ENCODE results near the gene LINC01488.

LINC01488 gene

DNA sequence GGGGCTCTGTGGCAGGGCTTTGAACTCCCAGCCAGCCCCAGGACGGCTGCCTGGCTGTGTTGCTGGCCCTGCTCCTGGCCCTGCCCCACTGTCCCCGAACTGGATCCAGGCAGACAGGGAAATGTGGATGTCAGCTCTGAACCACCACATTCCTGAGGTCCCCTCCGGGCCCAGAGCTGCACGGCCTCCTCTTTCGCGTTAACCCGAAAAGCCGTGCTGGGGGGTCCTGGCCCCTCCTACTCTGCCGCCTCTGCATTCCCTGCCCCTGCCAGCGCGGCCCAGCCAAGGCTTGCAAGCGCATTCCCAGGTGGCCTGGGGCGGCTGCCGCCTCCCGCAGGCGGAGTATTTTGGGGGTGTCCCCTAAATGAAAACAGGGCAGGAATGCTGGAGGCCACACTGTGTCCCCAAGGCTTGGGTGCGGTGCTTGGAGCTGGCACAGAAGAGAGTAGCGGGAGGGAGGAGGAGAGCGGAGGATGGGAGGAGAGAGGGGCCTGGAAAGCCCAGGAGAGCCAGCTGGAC lies 5.4 kb downstream of the LINC01488 start (continued):
- TF ChIP-seq ZFP3 (CRISPR knock-in tag; IDR thresholded peaks at IDR 0.05): no peak
- TF ChIP-seq TCF4 (CRISPR knock-in tag; IDR thresholded peaks at IDR 0.05; ENCODE audit: borderline replicate concordance): no peak
- TF ChIP-seq ZNF8 (CRISPR knock-in tag; IDR thresholded peaks at IDR 0.05): no peak

- ATAC-seq: no peak
- no peak for TF ChIP-seq TOX (CRISPR knock-in tag; IDR thresholded peaks at IDR 0.05; ENCODE audit: borderline replicate concordance)
- TF ChIP-seq, protein P1, sequence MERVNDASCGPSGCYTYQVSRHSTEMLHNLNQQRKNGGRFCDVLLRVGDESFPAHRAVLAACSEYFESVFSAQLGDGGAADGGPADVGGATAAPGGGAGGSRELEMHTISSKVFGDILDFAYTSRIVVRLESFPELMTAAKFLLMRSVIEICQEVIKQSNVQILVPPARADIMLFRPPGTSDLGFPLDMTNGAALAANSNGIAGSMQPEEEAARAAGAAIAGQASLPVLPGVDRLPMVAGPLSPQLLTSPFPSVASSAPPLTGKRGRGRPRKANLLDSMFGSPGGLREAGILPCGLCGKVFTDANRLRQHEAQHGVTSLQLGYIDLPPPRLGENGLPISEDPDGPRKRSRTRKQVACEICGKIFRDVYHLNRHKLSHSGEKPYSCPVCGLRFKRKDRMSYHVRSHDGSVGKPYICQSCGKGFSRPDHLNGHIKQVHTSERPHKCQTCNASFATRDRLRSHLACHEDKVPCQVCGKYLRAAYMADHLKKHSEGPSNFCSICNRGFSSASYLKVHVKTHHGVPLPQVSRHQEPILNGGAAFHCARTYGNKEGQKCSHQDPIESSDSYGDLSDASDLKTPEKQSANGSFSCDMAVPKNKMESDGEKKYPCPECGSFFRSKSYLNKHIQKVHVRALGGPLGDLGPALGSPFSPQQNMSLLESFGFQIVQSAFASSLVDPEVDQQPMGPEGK (CRISPR knock-in tag; IDR thresholded peaks at IDR 0.05; ENCODE audit: borderline replicate concordance): no peak
- no peak for TF ChIP-seq ZFP3 (CRISPR knock-in tag; IDR thresholded peaks at IDR 0.05)
- no peak for TF ChIP-seq ISL1 (CRISPR knock-in tag; IDR thresholded peaks at IDR 0.05)
- no peak for TF ChIP-seq ARNTL (CRISPR knock-in tag; IDR thresholded peaks at IDR 0.05; ENCODE audit: borderline replicate concordance, low read depth)
- no peak for TF ChIP-seq RARB (CRISPR knock-in tag; IDR thresholded peaks at IDR 0.05)
Observed at GRCh38 chr11:69487391-69487790, 5.9 kb downstream of the LINC01488 start.

DNA sequence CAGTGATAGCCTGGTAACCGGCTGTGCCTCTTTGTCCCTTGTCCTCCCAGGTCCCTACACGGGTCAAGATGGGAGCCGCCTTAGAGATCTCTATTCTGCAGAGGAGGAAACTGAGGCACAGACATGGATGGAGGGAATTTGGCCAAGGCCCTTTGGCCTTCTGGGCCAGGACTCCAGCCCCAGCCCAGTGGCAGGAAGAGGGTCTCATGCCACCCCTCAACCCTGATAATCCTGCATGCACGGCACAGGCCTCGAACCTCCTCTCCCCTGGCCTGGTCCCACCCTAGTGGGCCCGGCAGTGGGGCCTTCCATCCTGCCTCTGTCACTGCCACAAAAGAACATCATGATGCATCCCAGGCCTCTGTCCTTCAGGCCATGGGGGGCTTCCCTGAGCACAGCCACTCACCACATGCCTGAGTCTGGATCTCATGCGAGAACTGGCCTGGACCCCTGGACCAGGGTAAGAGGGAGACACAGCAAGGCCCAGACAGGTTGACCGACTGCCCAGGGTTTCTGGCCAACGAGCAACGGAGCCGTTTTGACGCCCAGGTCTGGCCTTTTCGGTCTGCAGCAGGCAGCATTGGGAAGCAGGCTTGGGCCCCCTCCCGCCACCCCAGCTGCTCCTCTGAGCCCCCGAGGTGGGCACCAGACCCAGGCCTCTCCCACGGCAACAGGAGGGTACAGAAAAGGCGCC lies 6.5 kb downstream of the LINC01488 start:
- TF ChIP-seq POU6F1 (CRISPR knock-in tag; IDR thresholded peaks at IDR 0.05; ENCODE audit: borderline replicate concordance, low read depth) (no peak), ZNF8 (CRISPR knock-in tag; IDR thresholded peaks at IDR 0.05) (no peak), ZFP30 (CRISPR knock-in tag; IDR thresholded peaks at IDR 0.05) (no peak), ZNF565 (CRISPR knock-in tag; conservative IDR thresholded peaks at IDR 0.05; ENCODE audit: low read depth) (no peak), GLIS3 (CRISPR knock-in tag; IDR thresholded peaks at IDR 0.05) (no peak), PPARA (CRISPR knock-in tag; IDR thresholded peaks at IDR 0.05; ENCODE audit: borderline replicate concordance) (no peak), ZNF70 (CRISPR knock-in tag; IDR thresholded peaks at IDR 0.05) (no peak), OSR1 (CRISPR knock-in tag; IDR thresholded peaks at IDR 0.05) (no peak), ZC3H10 (CRISPR knock-in tag; IDR thresholded peaks at IDR 0.05) (no peak), SNAI2 (CRISPR knock-in tag; IDR thresholded peaks at IDR 0.05) (no peak), BACH2 (CRISPR knock-in tag; IDR thresholded peaks at IDR 0.05; ENCODE audit: borderline replicate concordance) (no peak), RARB (CRISPR knock-in tag; IDR thresholded peaks at IDR 0.05) (no peak)
- TF ChIP-seq, protein P2, sequence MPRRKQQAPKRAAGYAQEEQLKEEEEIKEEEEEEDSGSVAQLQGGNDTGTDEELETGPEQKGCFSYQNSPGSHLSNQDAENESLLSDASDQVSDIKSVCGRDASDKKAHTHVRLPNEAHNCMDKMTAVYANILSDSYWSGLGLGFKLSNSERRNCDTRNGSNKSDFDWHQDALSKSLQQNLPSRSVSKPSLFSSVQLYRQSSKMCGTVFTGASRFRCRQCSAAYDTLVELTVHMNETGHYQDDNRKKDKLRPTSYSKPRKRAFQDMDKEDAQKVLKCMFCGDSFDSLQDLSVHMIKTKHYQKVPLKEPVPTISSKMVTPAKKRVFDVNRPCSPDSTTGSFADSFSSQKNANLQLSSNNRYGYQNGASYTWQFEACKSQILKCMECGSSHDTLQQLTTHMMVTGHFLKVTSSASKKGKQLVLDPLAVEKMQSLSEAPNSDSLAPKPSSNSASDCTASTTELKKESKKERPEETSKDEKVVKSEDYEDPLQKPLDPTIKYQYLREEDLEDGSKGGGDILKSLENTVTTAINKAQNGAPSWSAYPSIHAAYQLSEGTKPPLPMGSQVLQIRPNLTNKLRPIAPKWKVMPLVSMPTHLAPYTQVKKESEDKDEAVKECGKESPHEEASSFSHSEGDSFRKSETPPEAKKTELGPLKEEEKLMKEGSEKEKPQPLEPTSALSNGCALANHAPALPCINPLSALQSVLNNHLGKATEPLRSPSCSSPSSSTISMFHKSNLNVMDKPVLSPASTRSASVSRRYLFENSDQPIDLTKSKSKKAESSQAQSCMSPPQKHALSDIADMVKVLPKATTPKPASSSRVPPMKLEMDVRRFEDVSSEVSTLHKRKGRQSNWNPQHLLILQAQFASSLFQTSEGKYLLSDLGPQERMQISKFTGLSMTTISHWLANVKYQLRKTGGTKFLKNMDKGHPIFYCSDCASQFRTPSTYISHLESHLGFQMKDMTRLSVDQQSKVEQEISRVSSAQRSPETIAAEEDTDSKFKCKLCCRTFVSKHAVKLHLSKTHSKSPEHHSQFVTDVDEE (CRISPR knock-in tag; IDR thresholded peaks at IDR 0.05): no peak
- ATAC-seq: no peak

GRCh38 chr11:69488543-69488940 lies 7.1 kb downstream of the LINC01488 start:
- no peak for ATAC-seq
- TF ChIP-seq POU6F1 (CRISPR knock-in tag; IDR thresholded peaks at IDR 0.05; ENCODE audit: borderline replicate concordance, low read depth) (no peak), OSR1 (CRISPR knock-in tag; IDR thresholded peaks at IDR 0.05) (no peak), ZFP30 (CRISPR knock-in tag; IDR thresholded peaks at IDR 0.05) (no peak), ZNF8 (CRISPR knock-in tag; IDR thresholded peaks at IDR 0.05) (no peak), ARNTL (CRISPR knock-in tag; IDR thresholded peaks at IDR 0.05; ENCODE audit: borderline replicate concordance, low read depth) (no peak), TOX (CRISPR knock-in tag; IDR thresholded peaks at IDR 0.05; ENCODE audit: borderline replicate concordance) (no peak), CSDC2 (CRISPR knock-in tag; IDR thresholded peaks at IDR 0.05) (no peak), CREB5 (CRISPR knock-in tag; IDR thresholded peaks at IDR 0.05; ENCODE audit: low read depth) (no peak), PPARA (CRISPR knock-in tag; IDR thresholded peaks at IDR 0.05; ENCODE audit: borderline replicate concordance) (no peak)
- TF ChIP-seq, protein P2 (CRISPR knock-in tag; IDR thresholded peaks at IDR 0.05): no peak
